CD4-positive, alpha-beta T cell treated with Interferon gamma for 1 hour (primary cell): ENCODE data around the gene SNX30.
"Not testable (repeated sequence)": the region's sequence is repeated elsewhere in the genome, so short reads cannot be mapped to it uniquely, and the experiment has no call there.

Source experiments
- DNase-seq: peaks from one replicate; pipeline ENCODE4 v3.0.0-alpha.2; 2020

Gene SNX30

GRCh38 chr9:112750016-112750763 is at the start of gene SNX30:
TSS of gene SNX30 (plus strand) at chr9:112750760. CDS start at chr9:112751002, 242 bp downstream.
- DNase-seq, result peak; percentile 86

- no peak for DNase-seq
Measured at GRCh38 chr9:112703304-112703703, 47.3 kb upstream of the SNX30 start.

GRCh38 chr9:112705768-112706427 is 44.7 kb upstream of the SNX30 start:
- no peak for DNase-seq

GRCh38 chr9:112711050-112711689 is 39.4 kb upstream of the SNX30 start:
- DNase-seq, result no peak

- DNase-seq, result no peak
Measured at GRCh38 chr9:112712678-112713077, 37.9 kb upstream of the SNX30 start.

- peak; percentile 97 for DNase-seq
Measured at GRCh38 chr9:112717661-112718331, 32.8 kb upstream of the SNX30 start, which contains the start of gene INIP. TSS of gene INIP (minus strand) at chr9:112718117. CDS start at chr9:112716485, 1,632 bp downstream.

- DNase-seq, result no peak
Measured at GRCh38 chr9:112719241-112719691, 31.3 kb upstream of the SNX30 start.

- DNase-seq, result no peak
Measured at GRCh38 chr9:112719696-112720095, 30.9 kb upstream of the SNX30 start.

- no peak for DNase-seq
Measured at GRCh38 chr9:112720113-112720780, 30.3 kb upstream of the SNX30 start.

- DNase-seq, result not testable (repeated sequence)
Measured at GRCh38 chr9:112722749-112723148, 27.8 kb upstream of the SNX30 start.

- no peak for DNase-seq
Measured at GRCh38 chr9:112725961-112726360, 24.6 kb upstream of the SNX30 start.

GRCh38 chr9:112726428-112726827 is 24.1 kb upstream of the SNX30 start:
- DNase-seq, result no peak

GRCh38 chr9:112728401-112728800 is 22.2 kb upstream of the SNX30 start:
- no peak for DNase-seq

- no peak for DNase-seq
Measured at GRCh38 chr9:112731971-112732370, 18.6 kb upstream of the SNX30 start.

- no peak for DNase-seq
Measured at GRCh38 chr9:112734892-112735291, 15.7 kb upstream of the SNX30 start.

GRCh38 chr9:112743216-112743836 is 7.2 kb upstream of the SNX30 start:
- no peak for DNase-seq

- no peak for DNase-seq
Measured at GRCh38 chr9:112744177-112744576, 6.4 kb upstream of the SNX30 start.

- no peak for DNase-seq
Measured at GRCh38 chr9:112747094-112747493, 3.5 kb upstream of the SNX30 start.

- no peak for DNase-seq
Measured at GRCh38 chr9:112750764-112751055, 150 bp downstream of the SNX30 start.

- peak; percentile 45 for DNase-seq
Measured at GRCh38 chr9:112751056-112751795, 666 bp downstream of the SNX30 start.

GRCh38 chr9:112752334-112753125 is 2.0 kb downstream of the SNX30 start:
- DNase-seq, result no peak
